Lower leg skin (tissue), 3 donors: ENCODE measurements around the gene ARMH2.

Source experiments
- POLR2A ChIP-seq, 2 donors: fragments of 450-650 bp; IDR thresholded peaks; one replicate each; pipeline ENCODE4 v1.6.1; 2016 to 2017; ENCODE audit warnings: antibody characterized with exemption in 2 of 2, mild to moderate bottlenecking in 1 of 2, moderate library complexity in 1 of 2
- TF ChIP-seq, protein P1 (sequence below), 3 donors: fragments of 450-650 bp; IDR thresholded peaks; one replicate each; pipeline ENCODE4 v1.5.1; 2016; ENCODE audit warnings: antibody characterized with exemption in 3 of 3, mild to moderate bottlenecking in 3 of 3, moderate library complexity in 2 of 3

DNA sequence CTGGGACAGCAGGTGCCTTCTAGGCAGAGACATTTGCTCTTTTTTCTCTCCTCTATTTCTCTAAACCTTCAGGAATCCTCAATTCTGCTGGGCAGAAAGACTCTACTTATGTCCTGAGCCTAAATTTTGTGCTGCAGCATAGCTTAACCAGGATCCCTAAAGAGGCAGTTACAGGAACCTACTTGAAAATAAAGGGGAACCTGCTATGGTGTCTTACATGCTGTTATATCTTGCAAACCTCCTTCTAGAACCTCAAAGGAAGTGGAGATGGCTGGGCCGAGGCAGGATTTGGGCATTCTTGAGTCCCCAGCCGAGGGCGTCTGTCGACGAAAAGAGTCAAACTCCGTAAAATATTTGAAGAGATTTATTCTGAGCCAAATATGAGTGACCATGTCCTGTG, 41.1 kb downstream of the ARMH2 start:
- TF ChIP-seq, protein P1, sequence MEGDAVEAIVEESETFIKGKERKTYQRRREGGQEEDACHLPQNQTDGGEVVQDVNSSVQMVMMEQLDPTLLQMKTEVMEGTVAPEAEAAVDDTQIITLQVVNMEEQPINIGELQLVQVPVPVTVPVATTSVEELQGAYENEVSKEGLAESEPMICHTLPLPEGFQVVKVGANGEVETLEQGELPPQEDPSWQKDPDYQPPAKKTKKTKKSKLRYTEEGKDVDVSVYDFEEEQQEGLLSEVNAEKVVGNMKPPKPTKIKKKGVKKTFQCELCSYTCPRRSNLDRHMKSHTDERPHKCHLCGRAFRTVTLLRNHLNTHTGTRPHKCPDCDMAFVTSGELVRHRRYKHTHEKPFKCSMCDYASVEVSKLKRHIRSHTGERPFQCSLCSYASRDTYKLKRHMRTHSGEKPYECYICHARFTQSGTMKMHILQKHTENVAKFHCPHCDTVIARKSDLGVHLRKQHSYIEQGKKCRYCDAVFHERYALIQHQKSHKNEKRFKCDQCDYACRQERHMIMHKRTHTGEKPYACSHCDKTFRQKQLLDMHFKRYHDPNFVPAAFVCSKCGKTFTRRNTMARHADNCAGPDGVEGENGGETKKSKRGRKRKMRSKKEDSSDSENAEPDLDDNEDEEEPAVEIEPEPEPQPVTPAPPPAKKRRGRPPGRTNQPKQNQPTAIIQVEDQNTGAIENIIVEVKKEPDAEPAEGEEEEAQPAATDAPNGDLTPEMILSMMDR (IDR thresholded peaks at IDR 0.05), result no peak
- TF ChIP-seq POLR2A (IDR thresholded peaks at IDR 0.05), result no peak
